ENCODE measurements around the gene PSMG3. TPM values are rescaled to one million over a fixed set of nuclear protein-coding genes. Genes with fewer than 3 reads are reported as not detected.

The PSMG3 gene
- total RNA-seq, 1 donor from 2014 or later = 20.3 TPM

GRCh38 chr7:1553512-1554210 is 16.2 kb downstream of the PSMG3 start:
- H3K36me3 ChIP-seq = no peaks in the 10 kb centered on the region
- H3K4me1 ChIP-seq = no peaks in the 10 kb centered on the region
- no peaks in the 10 kb centered on the region for H3K9me3 ChIP-seq
- intact Hi-C loops (cut with DNase I) = no loop called here
- TF ChIP-seq CTCF (IDR thresholded peaks at IDR 0.05) = no peak
- ATAC-seq (no peak), DNase-seq (no peak)
- no peak overlapping the region for H3K27ac ChIP-seq
- H3K4me3 ChIP-seq = no peak overlapping the region
- no peaks in the 10 kb centered on the region for H3K27me3 ChIP-seq

GRCh38 chr7:1552200-1552599 is 17.6 kb downstream of the PSMG3 start:
- no peaks in the 10 kb centered on the region for H3K9me3 ChIP-seq
- DNase-seq (no peak), ATAC-seq (no peak)
- no peak overlapping the region for H3K4me3 ChIP-seq
- H3K4me1 ChIP-seq = no peaks in the 10 kb centered on the region
- intact Hi-C loops (cut with DNase I) = no loop called here
- H3K27me3 ChIP-seq = no peaks in the 10 kb centered on the region
- no peak for TF ChIP-seq CTCF (IDR thresholded peaks at IDR 0.05)
- no peaks in the 10 kb centered on the region for H3K36me3 ChIP-seq
- H3K27ac ChIP-seq = no peak overlapping the region

GRCh38 chr7:1550846-1551155 is 19.0 kb downstream of the PSMG3 start:
- intact Hi-C loops (cut with DNase I) = no loop called here
- no peak for TF ChIP-seq CTCF (IDR thresholded peaks at IDR 0.05)
- DNase-seq (no peak), ATAC-seq (no peak)
- H3K36me3 ChIP-seq = no peaks in the 10 kb centered on the region
- no peaks in the 10 kb centered on the region for H3K9me3 ChIP-seq
- H3K27ac ChIP-seq = no peak overlapping the region
- no peaks in the 10 kb centered on the region for H3K27me3 ChIP-seq
- H3K4me3 ChIP-seq = no peak overlapping the region
- H3K4me1 ChIP-seq = no peaks in the 10 kb centered on the region

- no peaks in the 10 kb centered on the region for H3K9me3 ChIP-seq
- no peaks in the 10 kb centered on the region for H3K36me3 ChIP-seq
- DNase-seq = no peak
- no peak for TF ChIP-seq CTCF (IDR thresholded peaks at IDR 0.05)
- H3K27ac ChIP-seq = no peak overlapping the region
- no peak overlapping the region for H3K4me3 ChIP-seq
- no peaks in the 10 kb centered on the region for H3K27me3 ChIP-seq
- H3K4me1 ChIP-seq = no peaks in the 10 kb centered on the region
- intact Hi-C loops (cut with DNase I) = no loop called here
- no peak for ATAC-seq
Observed at GRCh38 chr7:1550005-1550845, 19.6 kb downstream of the PSMG3 start.

GRCh38 chr7:1549357-1550004 is 20.4 kb downstream of the PSMG3 start:
- Histone ChIP-seq H3K4me3 (no peak overlapping the region), H3K9me3 (no peaks in the 10 kb centered on the region), H3K27me3 (no peaks in the 10 kb centered on the region), H3K27ac (no peak overlapping the region), H3K4me1 (no peaks in the 10 kb centered on the region), H3K36me3 (no peaks in the 10 kb centered on the region)
- DNase-seq = no peak
- ATAC-seq = no peak
- TF ChIP-seq CTCF (IDR thresholded peaks at IDR 0.05) = no peak
- intact Hi-C loops (cut with DNase I) = no loop called here
